GM18499 (cell line): ENCODE results near the gene SZT2.
"Not testable (repeated sequence)": the region's sequence is repeated elsewhere in the genome, so short reads cannot be mapped to it uniquely, and the experiment has no call there.

Experiments
- ATAC-seq: cut with Tn5 transposase; IDR thresholded peaks from one replicate; pipeline ENCODE4 v1.9.1; 2021; ENCODE audit warnings: moderate number of reproducible peaks; ENCODE audit not compliant: insufficient read depth, unreplicated experiment

SZT2 gene

GRCh38 chr1:43477716-43478115 lies 88.0 kb downstream of the SZT2 start:
- no peak for ATAC-seq

GRCh38 chr1:43479414-43479813 lies 89.7 kb downstream of the SZT2 start:
- no peak for ATAC-seq

- no peak for ATAC-seq
These were observed 91.8 kb downstream of the SZT2 start for GRCh38 chr1:43481491-43481890.

- no peak for ATAC-seq
These were observed 92.5 kb downstream of the SZT2 start for GRCh38 chr1:43482215-43482614.

GRCh38 chr1:43484367-43484766 lies 94.7 kb downstream of the SZT2 start:
- no peak for ATAC-seq

- no peak for ATAC-seq
These were observed 98.5 kb downstream of the SZT2 start for GRCh38 chr1:43488165-43488564.

GRCh38 chr1:43491061-43491460 lies 101.4 kb downstream of the SZT2 start:
- ATAC-seq = no peak

- no peak for ATAC-seq
These were observed 103.1 kb downstream of the SZT2 start for GRCh38 chr1:43492826-43493225.

GRCh38 chr1:43493661-43494450 lies 104.2 kb downstream of the SZT2 start:
- ATAC-seq = no peak

- ATAC-seq = no peak
These were observed 105.5 kb downstream of the SZT2 start for GRCh38 chr1:43495204-43495603.

- ATAC-seq = no peak
These were observed 110.2 kb downstream of the SZT2 start for GRCh38 chr1:43499898-43500297.

- ATAC-seq = not testable (repeated sequence)
These were observed 112.1 kb downstream of the SZT2 start for GRCh38 chr1:43501806-43502205.

GRCh38 chr1:43503534-43503933 lies 113.8 kb downstream of the SZT2 start:
- ATAC-seq = no peak
